GM12872 (cell line): Measurements from ENCODE around the gene TMEM134.

Source experiments
- TF ChIP-seq, protein P1 (sequence below): IDR thresholded peaks from 3 replicates; pipeline ENCODE4 v1.5.1; 2011; ENCODE audit warnings: low read depth, mild to moderate bottlenecking, low read length, moderate library complexity; ENCODE audit not compliant: insufficient read depth

The TMEM134 gene

DNA sequence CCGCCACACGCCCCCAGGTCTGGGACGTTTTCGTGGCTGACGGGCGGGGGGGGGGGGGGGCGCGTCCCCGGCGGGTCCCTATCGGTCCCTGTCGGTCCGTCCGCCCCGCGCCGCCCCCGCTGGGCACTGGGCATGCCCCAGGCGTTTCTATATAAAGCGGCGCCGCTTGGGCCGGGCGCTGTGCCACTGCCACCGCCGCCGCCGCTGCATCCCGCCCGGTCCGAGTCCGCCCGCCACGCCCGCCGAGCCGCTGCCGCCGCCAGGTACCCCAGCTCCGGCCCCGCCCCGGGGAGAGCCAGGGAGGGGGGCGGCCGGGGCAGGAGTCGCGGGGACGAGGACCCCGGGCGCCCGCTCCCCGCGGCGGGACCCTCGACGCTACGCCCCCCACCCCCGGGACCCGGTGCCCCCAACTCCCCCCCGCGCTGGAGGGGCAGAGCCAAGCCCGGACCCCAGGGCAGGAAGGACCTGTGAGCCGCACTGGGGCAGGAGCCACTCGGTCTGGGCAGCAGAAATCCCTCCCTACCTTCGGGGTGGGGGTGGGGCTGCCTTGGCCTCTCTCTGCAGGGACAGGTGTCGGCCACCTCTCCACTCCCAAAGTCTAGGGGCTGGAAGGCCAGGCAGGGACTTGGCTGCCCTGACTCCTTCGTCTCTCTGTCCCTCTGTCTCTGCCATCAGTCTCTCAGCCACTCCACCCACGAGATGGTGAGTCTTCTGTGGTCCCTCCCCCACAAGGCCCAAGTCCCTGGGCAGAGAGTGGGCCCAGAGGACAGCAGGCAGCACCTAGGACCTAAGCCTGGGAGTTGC lies 53.3 kb downstream of the TMEM134 start, which contains the start of gene CARNS1:
CARNS1 (plus strand) TSS at position 178 of the 804 bp plus-strand sequence; CDS start at position 700, 522 bp downstream.
- TF ChIP-seq, protein P1, sequence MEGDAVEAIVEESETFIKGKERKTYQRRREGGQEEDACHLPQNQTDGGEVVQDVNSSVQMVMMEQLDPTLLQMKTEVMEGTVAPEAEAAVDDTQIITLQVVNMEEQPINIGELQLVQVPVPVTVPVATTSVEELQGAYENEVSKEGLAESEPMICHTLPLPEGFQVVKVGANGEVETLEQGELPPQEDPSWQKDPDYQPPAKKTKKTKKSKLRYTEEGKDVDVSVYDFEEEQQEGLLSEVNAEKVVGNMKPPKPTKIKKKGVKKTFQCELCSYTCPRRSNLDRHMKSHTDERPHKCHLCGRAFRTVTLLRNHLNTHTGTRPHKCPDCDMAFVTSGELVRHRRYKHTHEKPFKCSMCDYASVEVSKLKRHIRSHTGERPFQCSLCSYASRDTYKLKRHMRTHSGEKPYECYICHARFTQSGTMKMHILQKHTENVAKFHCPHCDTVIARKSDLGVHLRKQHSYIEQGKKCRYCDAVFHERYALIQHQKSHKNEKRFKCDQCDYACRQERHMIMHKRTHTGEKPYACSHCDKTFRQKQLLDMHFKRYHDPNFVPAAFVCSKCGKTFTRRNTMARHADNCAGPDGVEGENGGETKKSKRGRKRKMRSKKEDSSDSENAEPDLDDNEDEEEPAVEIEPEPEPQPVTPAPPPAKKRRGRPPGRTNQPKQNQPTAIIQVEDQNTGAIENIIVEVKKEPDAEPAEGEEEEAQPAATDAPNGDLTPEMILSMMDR = no peak

DNA sequence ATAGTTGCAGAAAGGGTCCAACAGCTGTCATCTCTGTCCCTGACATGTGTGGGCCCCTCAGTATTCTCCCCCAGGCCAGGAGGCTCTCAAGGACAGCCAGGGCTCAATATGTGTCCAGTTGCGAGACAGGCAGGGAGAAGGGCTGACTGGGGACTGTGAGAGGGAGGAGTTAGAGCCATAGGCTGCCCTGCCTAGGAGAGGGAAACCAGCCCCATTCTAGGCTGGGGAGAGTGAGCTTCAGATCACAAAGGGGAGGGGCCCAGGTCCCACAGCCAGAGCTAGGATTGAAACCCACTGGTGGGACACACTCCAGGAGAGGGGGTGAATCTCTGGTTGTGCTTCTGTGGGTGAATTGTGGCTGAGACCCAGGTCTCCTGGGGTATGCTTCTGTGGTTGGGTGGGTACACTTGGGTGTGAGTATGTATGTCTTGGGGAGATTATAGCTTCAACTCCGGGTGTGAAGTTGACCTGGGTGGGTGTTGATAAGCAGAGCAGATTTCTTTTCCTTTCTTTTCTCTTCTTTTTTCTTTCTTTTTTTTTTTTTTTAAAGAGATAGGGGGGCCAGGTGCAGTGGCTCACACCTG lies 55.7 kb downstream of the TMEM134 start:
- TF ChIP-seq, protein P1 = no peak

DNA sequence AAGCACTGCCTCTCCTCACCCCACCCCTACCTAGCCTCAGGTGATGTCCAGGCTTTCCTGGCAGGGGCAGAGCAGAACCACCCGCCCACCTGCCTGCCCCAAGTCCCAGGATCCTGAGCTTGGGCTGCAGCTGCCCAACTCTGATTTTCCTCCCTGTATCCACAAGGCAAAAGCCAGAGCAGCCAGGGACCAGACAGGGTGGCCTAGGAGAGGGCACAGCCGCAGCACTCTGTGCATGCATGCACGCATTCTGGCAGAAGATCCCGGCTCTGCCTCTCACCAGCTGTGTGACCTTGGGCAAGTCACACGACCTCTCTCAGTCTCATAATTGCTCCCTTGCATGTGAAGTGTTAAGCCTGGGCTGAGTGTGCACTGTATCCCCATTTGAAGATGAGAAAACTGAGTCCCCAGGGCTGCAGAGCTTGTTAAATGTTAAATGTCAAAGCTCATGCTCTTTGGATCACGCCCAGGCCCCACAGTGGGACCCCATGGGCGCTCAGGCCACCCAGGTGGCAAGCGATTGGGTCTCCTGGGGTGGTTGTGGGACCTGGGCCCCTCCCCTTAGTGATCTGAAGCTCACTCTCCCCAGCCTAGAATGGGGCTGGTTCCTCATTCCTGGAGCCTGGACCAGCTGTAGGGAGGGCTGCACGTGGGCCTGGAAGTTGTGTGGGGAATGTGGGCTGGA lies 56.4 kb downstream of the TMEM134 start:
- TF ChIP-seq, protein P1 = no peak

DNA sequence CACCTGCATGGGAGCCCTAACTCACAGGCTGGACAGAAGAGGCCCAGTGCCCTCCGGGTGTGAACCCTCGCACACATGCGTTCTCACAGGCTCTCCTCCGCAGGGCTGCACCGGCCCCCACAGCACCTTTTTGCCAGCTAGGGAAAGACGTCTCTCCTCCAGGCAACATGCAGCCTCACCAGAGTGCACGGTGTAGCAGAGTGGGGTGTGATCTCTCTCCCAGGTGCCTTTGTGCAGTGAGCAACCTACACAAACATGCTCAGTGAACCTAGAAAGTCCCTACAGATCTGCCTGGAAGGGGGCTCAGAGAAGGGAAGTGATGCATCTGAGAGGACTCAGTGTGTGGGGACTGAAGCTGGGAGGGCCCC lies 57.3 kb downstream of the TMEM134 start:
- TF ChIP-seq, protein P1 = no peak
